ENCODE measurements around the gene DLK1.

DNA sequence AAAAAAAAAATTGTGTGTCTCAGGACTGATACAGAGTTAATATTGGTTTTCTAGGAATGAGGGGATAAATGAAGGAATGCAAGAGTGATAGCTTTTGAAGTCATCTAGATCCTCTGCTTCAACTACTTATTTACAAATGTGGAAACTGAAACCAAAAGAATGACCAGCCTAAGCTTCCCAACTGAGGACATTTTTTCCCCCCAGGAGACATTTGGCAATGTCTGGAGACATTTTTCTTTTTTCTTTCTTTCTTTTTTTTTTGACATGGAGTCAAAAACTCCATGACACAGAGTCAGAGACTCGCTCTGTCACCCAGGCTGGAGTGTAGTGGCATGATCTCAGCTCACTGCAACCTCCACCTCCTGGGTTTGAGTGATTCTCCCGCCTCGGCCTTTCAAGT lies 15.3 kb downstream of the DLK1 start:
- TF ChIP-seq, protein P1, sequence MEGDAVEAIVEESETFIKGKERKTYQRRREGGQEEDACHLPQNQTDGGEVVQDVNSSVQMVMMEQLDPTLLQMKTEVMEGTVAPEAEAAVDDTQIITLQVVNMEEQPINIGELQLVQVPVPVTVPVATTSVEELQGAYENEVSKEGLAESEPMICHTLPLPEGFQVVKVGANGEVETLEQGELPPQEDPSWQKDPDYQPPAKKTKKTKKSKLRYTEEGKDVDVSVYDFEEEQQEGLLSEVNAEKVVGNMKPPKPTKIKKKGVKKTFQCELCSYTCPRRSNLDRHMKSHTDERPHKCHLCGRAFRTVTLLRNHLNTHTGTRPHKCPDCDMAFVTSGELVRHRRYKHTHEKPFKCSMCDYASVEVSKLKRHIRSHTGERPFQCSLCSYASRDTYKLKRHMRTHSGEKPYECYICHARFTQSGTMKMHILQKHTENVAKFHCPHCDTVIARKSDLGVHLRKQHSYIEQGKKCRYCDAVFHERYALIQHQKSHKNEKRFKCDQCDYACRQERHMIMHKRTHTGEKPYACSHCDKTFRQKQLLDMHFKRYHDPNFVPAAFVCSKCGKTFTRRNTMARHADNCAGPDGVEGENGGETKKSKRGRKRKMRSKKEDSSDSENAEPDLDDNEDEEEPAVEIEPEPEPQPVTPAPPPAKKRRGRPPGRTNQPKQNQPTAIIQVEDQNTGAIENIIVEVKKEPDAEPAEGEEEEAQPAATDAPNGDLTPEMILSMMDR (conservative IDR thresholded peaks at IDR 0.05; ENCODE audit: low read length) = no peak
- TF ChIP-seq EZH2phosphoT487 (IDR thresholded peaks at IDR 0.05; ENCODE audit: borderline replicate concordance, low read depth, low read length) = no peak

All from OCI-LY7 (cell line).